Transverse colon (tissue), 4 donors: Measurements from ENCODE around the gene CNTNAP2. TPM values are rescaled to one million over a fixed set of nuclear protein-coding genes. Genes with fewer than 3 reads are reported as not detected.

Source experiments
- DNase-seq: peaks from one replicate; pipeline ENCODE4 v3.0.0-alpha.2; 2019
- H3K27ac ChIP-seq, 4 donors: fragments of 200-600 bp; sonication (generic); 2 replicates each; pipeline ENCODE4 v1.5.1; 2016 to 2018; ENCODE audit warnings: inconsistent platforms in 4 of 4
- H3K27me3 ChIP-seq: fragments of 200-600 bp; sonication (generic); 2 replicates; pipeline ENCODE4 v1.5.1; 2017; ENCODE audit warnings: inconsistent platforms
- H3K36me3 ChIP-seq, 4 donors: fragments of 200-600 bp; sonication (generic); 2 replicates each; pipeline ENCODE4 v1.5.1; 2017 to 2019; ENCODE audit warnings: inconsistent platforms in 4 of 4
- H3K4me1 ChIP-seq, 4 donors: fragments of 200-600 bp; sonication (generic); 2 replicates each; pipeline ENCODE4 v1.5.1; 2017 to 2020; ENCODE audit warnings: inconsistent platforms in 4 of 4
- H3K4me3 ChIP-seq, 4 donors: fragments of 200-600 bp; sonication (generic); 1 replicate in 1 of 4; 2 replicates in 3 of 4; pipeline versions ENCODE4 v1.5.1 to v1.6.1; 2017 to 2019; ENCODE audit warnings: inconsistent platforms in 4 of 4
- H3K9me3 ChIP-seq, 2 donors: fragments of 200-600 bp; sonication (generic); 2 replicates each; pipeline ENCODE4 v1.5.1; 2017 to 2019; ENCODE audit warnings: inconsistent platforms in 2 of 2
- EP300 ChIP-seq: sonication (generic); formaldehyde crosslinking; IDR thresholded peaks from one replicate; pipeline ENCODE4 v1.6.1; 2017; ENCODE audit warnings: antibody characterized with exemption, low read depth
- POLR2A ChIP-seq: fragments of 450-650 bp; IDR thresholded peaks from one replicate; pipeline ENCODE4 v1.6.1; 2016; ENCODE audit warnings: antibody characterized with exemption, mild to moderate bottlenecking, moderate library complexity
- POLR2AphosphoS5 ChIP-seq, 3 donors: sonication (generic); formaldehyde crosslinking; IDR thresholded peaks; one replicate each; pipeline ENCODE4 v1.6.1; 2016; ENCODE audit warnings: antibody characterized with exemption in 3 of 3
- WGBS, 2 donors: methylation state at CpG; one replicate each; pipeline ENCODE4 v1.1.5; 2018; ENCODE audit warnings: low coverage in 1 of 2; 5-methylcytosine and 5-hydroxymethylcytosine counted together
- in situ Hi-C, 4 donors: fragments of 200-750 bp; cut with MboI; loops; one replicate each; pipeline versions ENCODE4 v1.15.0 to v1.15.1; 2017; ENCODE audit warnings: low sequenced_read_pairs in 3 of 4, low pct_ligation_motif_present in 1 of 4, low pct_unique_long_range_greater_than_20kb in 1 of 4
- intact Hi-C: fragments of 100-400 bp; cut with DNase I; formaldehyde crosslinking; loops from one replicate; pipeline ENCODE4 v1.15.1; 2023; ENCODE audit warnings: low total_unique reads
- total RNA-seq, 4 donors: library from RNA; depleted of rRNA; stranded (reverse); fragments of >200 nt; gene quantifications; one replicate each; pipeline ENCODE4 v1.1.0, GENCODE V29; 2016
- TF ChIP-seq, protein P1 (sequence below), 5 experiments: fragments of 200-600 bp in 3 of 5; fragments of 450-650 bp in 2 of 5; sonication (generic) in 3 of 5; IDR thresholded peaks; 1 replicate in 2 of 5; 2 replicates in 3 of 5; pipeline ENCODE4 v1.5.1; 2016 to 2017; ENCODE audit warnings: antibody characterized with exemption in 5 of 5, inconsistent platforms in 3 of 5, mild to moderate bottlenecking in 2 of 5, moderate library complexity in 1 of 5

The CNTNAP2 gene
- total RNA-seq, 4 donors from 2014 or later: 0.60 to 2.9 (median 2.4) TPM

DNA sequence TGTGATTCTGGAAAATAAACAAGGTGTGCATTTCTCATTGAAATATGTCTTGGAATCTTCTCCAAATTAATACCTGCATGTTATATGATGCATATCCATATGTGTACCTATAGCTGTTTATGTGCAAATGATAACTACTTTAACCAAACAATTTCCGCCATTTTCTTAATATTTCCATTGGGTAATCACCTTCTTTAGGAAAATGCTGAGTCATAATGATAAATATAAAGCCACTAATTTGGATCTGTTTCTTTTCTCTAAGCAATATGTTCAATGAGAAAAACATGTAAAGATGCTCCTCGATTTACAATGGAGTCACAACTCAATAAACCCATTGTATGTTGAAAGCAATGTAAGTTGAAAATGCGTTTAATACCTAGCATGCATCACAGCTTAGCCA is 574.4 kb downstream of the CNTNAP2 start:
- no peak overlapping the region for H3K4me3 ChIP-seq
- 66 to 84% methylated on average over 3 of the region's 3 CpGs for WGBS, 2 donors
- no peaks in the 10 kb centered on the region for H3K36me3 ChIP-seq
- DNase-seq: no peak
- no peaks in the 10 kb centered on the region for H3K4me1 ChIP-seq
- H3K27ac ChIP-seq: no peak overlapping the region
- H3K9me3 ChIP-seq: no peaks in the 10 kb centered on the region
- in situ Hi-C loops (no loop called here), intact Hi-C loops (no loop called here)
- TF ChIP-seq, protein P1, sequence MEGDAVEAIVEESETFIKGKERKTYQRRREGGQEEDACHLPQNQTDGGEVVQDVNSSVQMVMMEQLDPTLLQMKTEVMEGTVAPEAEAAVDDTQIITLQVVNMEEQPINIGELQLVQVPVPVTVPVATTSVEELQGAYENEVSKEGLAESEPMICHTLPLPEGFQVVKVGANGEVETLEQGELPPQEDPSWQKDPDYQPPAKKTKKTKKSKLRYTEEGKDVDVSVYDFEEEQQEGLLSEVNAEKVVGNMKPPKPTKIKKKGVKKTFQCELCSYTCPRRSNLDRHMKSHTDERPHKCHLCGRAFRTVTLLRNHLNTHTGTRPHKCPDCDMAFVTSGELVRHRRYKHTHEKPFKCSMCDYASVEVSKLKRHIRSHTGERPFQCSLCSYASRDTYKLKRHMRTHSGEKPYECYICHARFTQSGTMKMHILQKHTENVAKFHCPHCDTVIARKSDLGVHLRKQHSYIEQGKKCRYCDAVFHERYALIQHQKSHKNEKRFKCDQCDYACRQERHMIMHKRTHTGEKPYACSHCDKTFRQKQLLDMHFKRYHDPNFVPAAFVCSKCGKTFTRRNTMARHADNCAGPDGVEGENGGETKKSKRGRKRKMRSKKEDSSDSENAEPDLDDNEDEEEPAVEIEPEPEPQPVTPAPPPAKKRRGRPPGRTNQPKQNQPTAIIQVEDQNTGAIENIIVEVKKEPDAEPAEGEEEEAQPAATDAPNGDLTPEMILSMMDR (IDR thresholded peaks at IDR 0.05): no peak
- TF ChIP-seq POLR2AphosphoS5 (IDR thresholded peaks at IDR 0.05) (no peak), EP300 (no peak), POLR2A (no peak)
- H3K27me3 ChIP-seq: no peaks in the 10 kb centered on the region

DNA sequence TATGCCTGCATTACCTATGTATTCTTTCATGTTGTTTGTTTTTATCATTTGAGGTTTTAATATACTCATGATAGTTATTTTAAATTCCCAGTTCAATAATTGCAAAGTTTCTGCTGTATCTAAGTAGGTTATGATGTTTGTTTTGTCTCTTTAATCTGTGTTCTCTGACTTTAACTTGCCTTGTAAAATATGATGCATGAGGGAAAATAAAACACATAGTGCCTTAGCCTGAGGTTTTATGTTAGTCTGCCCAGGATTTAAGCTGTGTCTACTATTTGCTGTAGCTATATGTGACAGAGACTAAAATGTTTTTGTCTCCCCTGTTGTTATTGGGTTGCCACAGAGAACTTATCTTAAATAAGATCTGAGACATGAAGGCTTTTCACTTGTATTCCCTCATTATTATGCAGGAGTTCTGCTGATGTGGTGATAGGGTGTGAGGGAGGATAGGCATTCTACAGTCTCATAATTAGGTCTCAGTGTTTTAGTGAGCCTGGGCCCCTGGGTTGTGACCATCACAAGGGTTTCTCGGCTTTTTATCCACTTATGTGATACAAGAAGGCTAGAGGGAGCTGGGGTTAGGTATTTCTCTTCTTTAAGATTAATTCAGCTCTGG is 582.5 kb downstream of the CNTNAP2 start:
- no peak overlapping the region for H3K27ac ChIP-seq
- H3K4me3 ChIP-seq: no peak overlapping the region
- H3K36me3 ChIP-seq: no peaks in the 10 kb centered on the region
- DNase-seq: no peak
- in situ Hi-C loops: no loop called here
- WGBS, 2 donors: 33 to 62% methylated on average over 1 of the region's 1 CpG
- intact Hi-C loops: no loop called here
- peaks cover 0 to 5% of the 10 kb centered on the region in 2 donors for H3K9me3 ChIP-seq
- H3K27me3 ChIP-seq: no peaks in the 10 kb centered on the region
- no peaks in the 10 kb centered on the region for H3K4me1 ChIP-seq
- TF ChIP-seq EP300: no peak
- no peak for TF ChIP-seq POLR2AphosphoS5 (IDR thresholded peaks at IDR 0.05)

DNA sequence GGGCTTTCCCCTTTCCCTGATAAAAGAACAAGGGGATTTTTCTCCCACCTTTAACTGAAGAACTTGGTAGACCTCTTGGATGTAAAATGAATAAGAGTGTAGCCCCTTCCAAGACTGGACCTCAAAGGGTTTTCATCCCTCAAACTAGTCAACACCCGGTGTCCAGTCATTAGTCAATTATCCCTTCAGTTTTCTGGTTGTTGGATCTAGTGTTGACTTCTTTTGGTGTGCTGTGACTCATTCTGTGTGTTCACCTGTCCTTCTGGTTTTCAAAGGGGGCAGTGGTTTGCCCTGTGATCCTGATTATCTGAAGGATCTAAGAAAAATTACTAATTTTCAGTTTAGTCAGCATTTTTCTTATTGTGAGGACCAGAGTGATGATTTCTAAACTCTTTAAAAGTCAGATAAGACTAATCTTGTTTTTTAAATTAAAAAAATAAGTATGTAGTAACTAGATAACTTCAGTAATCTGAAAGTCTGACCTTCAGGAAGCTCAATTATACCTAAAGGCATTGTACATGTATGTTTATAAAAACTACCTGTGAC is 583.5 kb downstream of the CNTNAP2 start:
- H3K27me3 ChIP-seq: no peaks in the 10 kb centered on the region
- intact Hi-C loops (no loop called here), in situ Hi-C loops (no loop called here)
- 85% methylated on average over 1 of the region's 1 CpG; no CpG with 5 or more reads in 1 of the 2 donors for WGBS, 2 donors
- no peaks in the 10 kb centered on the region for H3K4me1 ChIP-seq
- H3K9me3 ChIP-seq: peaks cover 0 to 5% of the 10 kb centered on the region in 2 donors
- no peaks in the 10 kb centered on the region for H3K36me3 ChIP-seq
- H3K27ac ChIP-seq: no peak overlapping the region
- no peak for DNase-seq
- no peak overlapping the region for H3K4me3 ChIP-seq
- TF ChIP-seq POLR2A: no peak
- TF ChIP-seq, protein P1 (IDR thresholded peaks at IDR 0.05): no peak
- TF ChIP-seq POLR2AphosphoS5 (IDR thresholded peaks at IDR 0.05): no peak
- no peak for TF ChIP-seq EP300

DNA sequence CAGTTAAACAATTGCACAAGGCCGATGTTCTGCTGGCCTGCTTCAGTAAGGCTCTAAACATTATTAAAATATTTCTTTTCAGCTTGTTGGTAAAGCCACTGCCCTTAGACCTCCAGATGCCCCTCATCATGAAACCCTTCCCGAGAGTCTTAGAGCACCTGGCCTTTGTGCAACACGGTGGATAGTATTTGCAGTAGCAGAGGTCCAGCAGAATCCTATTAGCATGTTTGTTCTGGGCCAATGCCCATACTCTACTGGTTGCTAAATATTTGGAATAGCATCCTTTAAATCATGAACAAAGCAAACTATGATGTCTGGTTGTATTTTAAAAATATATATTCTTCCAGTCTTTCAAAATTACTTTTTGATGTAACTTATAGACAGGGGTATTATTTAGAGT is 584.6 kb downstream of the CNTNAP2 start:
- H3K4me3 ChIP-seq: no peak overlapping the region
- TF ChIP-seq EP300 (no peak), POLR2A (no peak), POLR2AphosphoS5 (IDR thresholded peaks at IDR 0.05) (no peak)
- TF ChIP-seq, protein P1 (IDR thresholded peaks at IDR 0.05): no peak
- H3K9me3 ChIP-seq: peaks cover 0 to 5% of the 10 kb centered on the region in 2 donors
- intact Hi-C loops (no loop called here), in situ Hi-C loops (no loop called here)
- H3K27me3 ChIP-seq: no peaks in the 10 kb centered on the region
- DNase-seq: no peak
- H3K36me3 ChIP-seq: no peaks in the 10 kb centered on the region
- H3K27ac ChIP-seq: no peak overlapping the region
- no peaks in the 10 kb centered on the region for H3K4me1 ChIP-seq
- WGBS, 2 donors: 40 to 48% methylated on average over 1 to 3 of the region's 3 CpGs
